NCI-H446 (cell line): ENCODE results near the gene OLFML1.

ENCODE experiments used
- DNase-seq, 2 experiments: peaks; one replicate each; lab custom pipeline; 2025; lab: John Stamatoyannopoulos, UW

OLFML1 gene

DNA sequence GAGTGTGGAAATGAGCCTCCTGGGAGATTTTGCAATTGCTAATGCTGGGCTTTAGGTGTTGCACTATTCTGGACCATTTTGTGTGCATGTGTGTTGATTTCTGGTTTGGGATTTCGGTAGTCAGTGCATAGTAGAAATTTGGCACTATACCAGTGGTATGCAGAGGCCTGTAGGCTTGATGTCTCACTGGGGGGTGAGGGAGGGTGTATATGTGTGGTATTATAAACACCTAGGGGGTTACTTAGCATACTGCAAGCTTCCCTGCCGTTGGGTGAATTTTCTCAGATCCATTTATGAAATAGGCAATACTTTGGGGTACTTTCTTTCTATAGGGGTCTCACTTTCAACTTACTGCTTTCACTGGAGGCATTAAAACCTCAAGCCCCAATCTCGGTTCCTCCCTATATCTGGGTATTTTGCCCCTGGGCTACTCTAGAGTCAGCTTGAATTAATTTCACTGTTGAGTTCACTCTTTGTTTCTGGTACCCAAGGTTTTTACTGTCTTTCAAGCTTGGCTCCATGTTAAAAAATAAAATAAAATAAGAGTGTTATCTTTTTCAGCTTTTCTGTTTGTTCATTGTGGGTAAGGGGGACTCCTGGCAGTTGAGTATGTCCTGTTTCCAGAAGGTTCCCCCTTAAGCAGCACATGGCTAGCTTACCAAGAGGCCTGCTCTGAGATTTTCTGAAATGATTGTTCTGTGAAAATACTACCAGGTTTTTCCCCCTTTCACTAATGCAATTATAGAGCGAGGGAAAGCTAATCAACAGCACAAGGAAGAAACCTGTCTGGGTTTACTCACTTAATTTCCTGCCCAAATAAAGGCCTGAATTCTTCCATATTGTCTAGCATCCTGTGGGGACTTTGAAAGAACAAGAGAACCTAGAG is 74.3 kb downstream of the OLFML1 start:
- DNase-seq: no peak
